HG03571 (cell line): Measurements from ENCODE around the gene ADGRG6.

Source experiments
- ATAC-seq: cut with Tn5 transposase; IDR thresholded peaks from one replicate; pipeline ENCODE4 v1.9.1; 2021; ENCODE audit not compliant: unreplicated experiment

Gene ADGRG6

GRCh38 chr6:142290851-142291250, 11.0 kb upstream of the ADGRG6 start:
- ATAC-seq = no peak

- ATAC-seq = no peak
Observed at GRCh38 chr6:142291512-142291911, 10.3 kb upstream of the ADGRG6 start.

GRCh38 chr6:142292166-142292924, 9.5 kb upstream of the ADGRG6 start:
- no peak for ATAC-seq

GRCh38 chr6:142293121-142293520, 8.7 kb upstream of the ADGRG6 start:
- ATAC-seq = no peak

DNA sequence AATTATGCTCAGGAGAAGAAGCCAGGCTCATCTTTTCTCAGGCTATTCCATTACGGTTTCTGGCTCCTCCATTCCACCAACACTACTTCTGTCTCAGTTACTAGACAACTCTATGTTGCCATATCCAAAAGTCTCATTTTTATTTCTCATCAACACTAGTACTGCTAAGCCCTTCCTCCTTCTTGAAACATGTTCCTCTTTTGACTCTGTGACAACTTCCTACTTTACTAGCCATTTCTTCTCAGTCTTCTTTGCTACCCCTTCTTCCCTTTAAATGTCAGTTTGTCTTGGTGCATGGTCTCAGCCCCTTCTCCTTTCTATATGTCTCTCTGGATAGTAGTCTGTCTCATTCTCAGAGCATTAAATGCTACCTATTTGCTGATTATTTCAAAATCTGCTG, 7.1 kb upstream of the ADGRG6 start:
- no peak for ATAC-seq

DNA sequence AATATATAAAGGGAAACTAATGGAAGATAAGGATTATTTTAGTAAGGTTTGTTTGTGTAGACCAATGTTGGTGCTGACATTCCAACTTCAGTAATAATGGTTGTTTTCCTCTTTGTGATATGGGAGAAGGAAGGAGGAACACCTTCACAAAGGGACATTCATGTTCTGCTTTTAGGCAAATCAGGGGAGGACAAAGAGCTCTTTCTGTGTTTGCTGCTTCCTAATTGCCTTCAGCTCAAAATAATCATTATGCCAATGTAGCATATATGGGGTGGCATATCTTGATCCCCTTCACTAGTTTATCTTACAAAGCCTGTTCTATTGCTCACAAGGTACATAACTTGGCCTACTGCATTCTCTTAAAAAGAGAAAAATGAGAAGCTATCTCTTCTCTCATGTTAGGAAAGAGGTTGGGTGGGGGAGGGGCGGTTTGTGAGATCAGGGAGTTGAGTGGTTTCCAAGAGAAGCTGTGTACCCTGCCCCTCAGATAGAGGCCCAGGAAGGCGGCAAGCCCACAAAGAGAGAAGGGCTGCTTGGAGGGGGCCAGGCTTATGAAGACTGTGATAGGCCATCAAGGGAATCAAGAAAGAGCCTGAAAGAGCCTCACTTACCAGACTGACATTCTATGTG, 4.7 kb upstream of the ADGRG6 start:
- no peak for ATAC-seq

DNA sequence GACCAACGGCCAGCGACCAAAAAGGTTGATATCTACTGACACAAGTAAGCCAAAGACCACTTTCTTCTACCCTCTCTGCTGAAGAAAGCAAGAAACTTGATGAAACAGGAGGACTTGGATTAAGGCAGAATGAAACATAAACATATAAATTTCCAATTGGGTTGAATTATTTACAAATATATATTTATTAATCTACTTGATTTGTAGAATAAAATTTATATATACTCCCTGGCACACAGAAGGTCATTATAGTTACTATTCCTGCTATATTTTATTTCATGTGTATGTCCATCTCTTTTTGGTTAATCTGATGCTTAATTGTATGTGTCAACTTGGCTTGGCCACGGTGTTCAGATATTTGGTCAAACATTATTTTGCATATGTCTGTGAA, 4.2 kb upstream of the ADGRG6 start:
- ATAC-seq = no peak

DNA sequence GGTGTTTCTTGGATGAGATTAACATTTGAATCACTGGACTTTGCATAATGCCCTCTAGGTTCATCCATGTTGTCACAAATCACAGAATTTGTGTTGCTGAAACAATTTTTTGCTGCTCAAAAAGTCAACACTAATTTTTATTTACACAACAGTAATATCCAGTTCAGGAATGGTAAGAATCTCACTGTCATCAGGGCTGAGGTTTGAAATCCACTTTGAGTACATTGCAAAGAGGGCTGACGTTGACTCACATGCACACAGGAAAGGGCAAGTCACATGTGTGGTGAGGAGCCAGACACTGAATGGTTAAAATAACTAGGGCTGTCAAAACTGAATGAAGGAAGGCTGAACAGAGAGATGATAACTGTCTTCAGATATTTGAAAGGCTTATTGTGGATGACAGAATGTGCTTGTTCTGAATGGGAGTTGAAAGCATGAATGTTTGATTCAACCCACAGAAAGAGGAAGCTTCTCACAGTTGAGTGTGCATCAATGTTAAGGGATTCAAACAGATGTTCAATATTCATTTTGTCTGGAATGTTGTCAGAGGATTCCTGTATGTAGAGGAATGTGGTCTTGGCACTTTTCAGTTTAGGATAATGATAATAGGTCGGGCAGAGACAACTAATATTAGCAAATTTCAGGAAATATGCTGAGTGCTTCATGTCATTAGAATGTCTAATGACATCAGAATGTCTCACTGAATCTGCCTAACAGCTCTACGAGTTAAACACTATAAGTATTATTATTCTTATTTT, 3.6 kb upstream of the ADGRG6 start:
- no peak for ATAC-seq

- ATAC-seq = no peak
Observed at GRCh38 chr6:142300302-142300701, 1.5 kb upstream of the ADGRG6 start.

GRCh38 chr6:142300758-142301650, 803 bp upstream of the ADGRG6 start:
- no peak for ATAC-seq

DNA sequence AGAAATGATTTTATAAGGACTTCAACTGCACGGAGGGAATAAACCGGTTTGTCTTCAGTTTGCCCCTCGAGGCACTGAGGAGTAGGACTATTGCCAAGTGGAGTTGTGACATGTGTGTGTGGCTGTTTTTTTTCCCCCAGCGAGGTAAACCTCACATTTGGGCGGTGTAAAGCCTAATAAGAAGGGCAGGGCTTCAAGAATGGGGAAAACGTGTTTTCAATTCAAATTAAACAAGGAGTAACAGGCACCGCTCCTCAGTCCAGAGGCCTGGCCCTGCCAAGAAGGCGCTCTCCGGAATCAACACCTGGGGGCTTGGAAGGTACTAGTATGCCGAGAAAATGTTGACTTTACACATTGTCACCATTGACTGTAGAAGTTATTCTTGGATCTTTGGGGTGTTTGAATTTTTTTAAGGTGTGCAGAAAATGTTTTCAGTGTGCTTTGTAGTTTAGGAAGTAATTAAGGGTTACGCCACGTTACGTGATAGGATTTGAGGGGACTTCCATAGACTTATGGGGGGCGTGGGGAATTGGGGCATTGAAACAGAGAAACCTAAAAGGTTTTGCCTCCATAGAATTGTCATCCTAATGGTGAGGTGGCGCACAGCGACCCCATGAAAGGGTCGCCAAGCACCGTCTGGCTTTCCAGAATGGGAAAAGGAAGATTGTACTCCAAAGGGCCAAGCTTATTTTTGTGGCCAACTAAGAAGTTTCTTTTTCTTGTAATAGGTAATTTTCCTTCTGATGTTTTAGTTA, 791 bp downstream of the ADGRG6 start:
- ATAC-seq = no peak

- no peak for ATAC-seq
Observed at GRCh38 chr6:142303176-142303533, 1.3 kb downstream of the ADGRG6 start.

DNA sequence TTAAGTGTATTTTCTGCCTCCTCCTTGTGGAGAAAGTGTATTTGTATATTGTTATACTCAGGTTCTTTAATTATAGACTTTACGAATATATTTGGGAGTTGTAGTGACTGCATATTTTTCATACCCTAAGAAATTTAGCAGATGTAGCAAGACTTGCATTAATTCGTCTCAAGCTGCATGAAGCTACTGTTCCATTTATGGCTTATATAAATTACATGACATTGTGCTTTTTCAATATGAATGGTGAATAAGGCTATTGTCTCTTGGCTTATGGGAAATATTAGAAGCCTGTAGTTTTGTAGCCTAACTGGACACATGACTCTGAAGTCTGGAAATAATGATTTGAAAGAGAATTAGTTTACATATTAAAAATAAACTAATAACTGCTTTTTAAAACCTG, 2.4 kb downstream of the ADGRG6 start:
- ATAC-seq = no peak

DNA sequence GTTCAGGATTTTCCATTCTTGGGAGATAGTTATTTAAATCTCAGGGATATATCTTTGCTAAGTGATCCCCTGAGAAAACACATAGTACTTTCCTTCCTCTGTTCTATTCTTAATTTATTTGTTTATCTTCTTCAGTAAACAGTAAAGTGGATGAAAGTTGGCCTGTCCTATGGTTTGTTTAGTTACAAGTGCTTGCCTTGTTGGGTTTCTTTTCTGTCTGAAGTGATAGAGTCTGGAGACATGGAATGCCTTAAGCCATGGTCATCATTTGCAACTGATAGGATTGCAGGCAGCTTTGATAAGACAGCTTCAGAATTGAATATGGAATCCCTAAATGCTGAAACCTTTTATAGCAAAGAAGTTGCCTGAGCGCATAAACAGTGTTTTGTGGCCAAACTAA, 4.9 kb downstream of the ADGRG6 start:
- ATAC-seq = no peak

DNA sequence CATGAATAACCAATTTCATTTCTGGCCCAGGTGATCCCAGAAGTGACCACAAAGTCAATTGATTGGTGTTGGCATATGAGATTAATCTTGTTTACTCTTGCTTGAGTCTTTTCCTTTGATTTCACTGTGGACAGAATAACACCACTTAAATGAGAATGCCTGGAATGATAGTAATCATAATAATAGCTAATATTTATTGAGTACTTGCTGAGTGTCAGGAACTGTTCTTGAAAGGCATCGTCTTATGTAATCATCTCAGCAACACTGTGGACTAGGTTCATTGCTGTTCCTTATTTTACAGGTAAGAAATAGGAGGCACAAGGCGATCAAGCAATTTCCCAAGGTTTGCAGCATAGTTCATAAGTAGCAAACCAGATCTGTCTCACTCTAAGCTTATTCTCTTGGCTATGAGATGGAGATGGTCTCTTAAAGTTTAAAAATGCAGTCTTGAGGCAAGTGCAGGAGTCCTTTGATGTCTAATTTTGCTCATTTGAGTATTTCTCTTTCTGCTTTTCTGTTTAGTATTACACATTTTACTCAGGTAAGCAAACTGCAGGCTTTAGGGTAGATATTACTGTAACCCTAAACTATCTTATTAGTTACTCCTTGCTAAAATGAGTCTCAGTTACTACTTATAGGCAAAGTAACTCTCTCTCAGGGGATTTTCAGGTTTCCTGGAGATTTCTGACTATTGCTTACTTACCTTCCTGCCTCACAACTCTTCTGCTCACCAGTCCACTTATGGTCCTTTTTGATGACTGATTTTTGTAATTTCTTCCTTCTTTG, 6.3 kb downstream of the ADGRG6 start:
- no peak for ATAC-seq

DNA sequence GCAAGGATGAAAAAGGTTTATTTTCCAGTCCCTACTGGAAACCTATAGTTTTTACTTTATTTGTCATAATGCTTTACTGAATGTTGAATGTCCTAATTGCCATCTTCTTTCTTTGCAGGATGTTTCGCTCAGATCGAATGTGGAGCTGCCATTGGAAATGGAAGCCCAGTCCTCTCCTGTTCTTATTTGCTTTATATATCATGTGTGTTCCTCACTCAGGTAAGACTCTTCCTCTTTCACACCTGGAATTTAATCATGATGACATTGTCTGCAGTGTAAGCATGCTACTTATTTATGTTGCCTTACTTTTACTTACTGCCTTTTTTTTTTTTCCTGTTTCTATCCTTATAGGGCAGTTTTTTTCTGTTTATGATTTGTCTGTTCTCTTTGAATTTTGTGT, 7.6 kb downstream of the ADGRG6 start:
- no peak for ATAC-seq

DNA sequence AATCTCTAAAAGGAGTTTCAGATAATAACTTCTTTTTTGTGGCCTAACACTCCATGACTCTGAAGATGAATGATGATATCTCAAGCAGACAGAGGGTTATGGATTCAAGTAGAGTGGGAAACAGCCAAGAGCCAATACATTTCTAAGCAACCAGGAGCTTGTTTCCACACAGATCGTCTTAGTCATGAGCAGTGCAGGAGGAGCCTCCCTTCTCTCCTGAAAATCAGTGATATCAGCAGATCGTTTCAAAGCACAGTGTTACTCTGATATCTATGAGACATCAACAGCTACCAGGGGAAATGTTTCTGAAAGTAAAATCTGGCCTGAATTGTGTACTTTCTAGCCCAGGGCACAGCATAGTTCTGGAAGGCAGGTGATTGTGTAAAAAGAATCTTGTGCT, 11.5 kb downstream of the ADGRG6 start:
- no peak for ATAC-seq

DNA sequence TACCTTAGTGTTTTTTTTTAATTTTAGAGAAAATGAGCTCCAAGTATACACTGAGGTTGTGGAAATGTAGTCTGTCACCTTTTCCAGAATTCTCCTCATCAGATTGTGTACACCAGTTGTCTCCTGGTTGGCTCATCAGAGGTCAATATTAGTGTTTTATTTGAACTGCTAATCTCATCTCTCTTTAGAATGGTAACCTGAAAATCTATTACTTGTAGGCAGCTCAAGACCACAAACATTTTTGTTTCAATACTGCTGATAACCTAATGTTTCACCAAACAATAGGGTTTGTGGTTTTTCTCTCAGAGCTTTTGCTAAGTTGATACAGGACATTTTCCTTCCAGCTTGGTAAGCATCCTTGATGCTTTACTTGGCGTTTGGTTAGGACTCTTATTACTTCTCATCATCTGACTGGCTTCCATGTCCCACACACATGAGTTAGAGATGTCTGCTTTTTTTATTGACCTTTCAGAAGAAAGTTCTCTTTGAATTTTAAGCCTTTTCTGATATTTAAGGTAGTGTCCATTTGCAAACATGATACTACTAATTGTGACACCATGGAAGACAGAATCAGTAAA, 15.1 kb downstream of the ADGRG6 start:
- ATAC-seq = no peak

DNA sequence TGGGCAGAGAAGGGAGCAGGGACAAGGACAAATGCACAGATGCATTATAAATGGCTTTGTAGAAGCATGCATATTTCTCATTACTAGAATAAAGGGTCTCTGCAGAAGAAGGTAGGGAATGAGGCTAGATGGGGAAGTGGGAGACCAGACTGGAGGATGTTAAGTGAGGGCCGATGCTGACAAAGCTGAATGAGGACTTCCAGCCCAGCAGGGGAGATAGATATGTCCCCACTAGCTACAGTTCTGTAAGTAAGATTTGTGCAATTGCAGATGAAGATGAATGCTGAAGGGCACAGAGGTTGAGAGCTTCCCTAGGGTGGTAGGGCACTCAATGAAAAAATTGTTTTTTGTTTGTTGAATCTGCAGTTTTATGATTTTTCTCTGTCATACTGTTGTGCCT, 16.9 kb downstream of the ADGRG6 start:
- no peak for ATAC-seq
